Neural cell (in vitro differentiated cells): ENCODE measurements around the gene DSCAML1. TPM values are rescaled to one million over a fixed set of nuclear protein-coding genes. Genes with fewer than 3 reads are reported as not detected.

Source experiments
- H2AFZ ChIP-seq: fragments of 200-600, 300-800 bp; sonication (generic), shearing (Covaris generic); 2 replicates; pipeline ENCODE4 v1.6.0; 2014; ENCODE audit warnings: low read depth, mild to moderate bottlenecking, antibody characterized with exemption, low read length, moderate library complexity
- H3F3A ChIP-seq: fragments of 200-600 bp; shearing (Covaris generic); 2 replicates; pipeline ENCODE4 v1.6.1; 2016; ENCODE audit warnings: mild to moderate bottlenecking, moderate library complexity, mixed read lengths, antibody characterized with exemption, low read length; ENCODE audit not compliant: insufficient read depth, poor library complexity, severe bottlenecking
- H3K27ac ChIP-seq: fragments of 200-600, 300-800 bp; sonication (generic), shearing (Covaris generic); 2 replicates; pipeline ENCODE4 v1.5.1; 2014; ENCODE audit warnings: mild to moderate bottlenecking, low read length, moderate library complexity
- H3K27me3 ChIP-seq: fragments of 300-800, 200-600 bp; sonication (generic), shearing (Covaris generic); 2 replicates; pipeline ENCODE4 v1.6.0; 2014; ENCODE audit warnings: mild to moderate bottlenecking, low read depth, low read length, moderate library complexity; ENCODE audit not compliant: insufficient read depth
- H3K36me3 ChIP-seq: fragments of 300-800, 200-600 bp; sonication (generic), shearing (Covaris generic); 2 replicates; pipeline ENCODE4 v1.5.1; 2014; ENCODE audit warnings: mild to moderate bottlenecking, antibody characterized with exemption, low read length, moderate library complexity; ENCODE audit not compliant: insufficient read depth
- H3K4me2 ChIP-seq: fragments of 300-800, 200-600 bp; sonication (generic), shearing (Covaris generic); 2 replicates; pipeline ENCODE4 v1.6.0; 2014; ENCODE audit warnings: mild to moderate bottlenecking, low read length
- H3K4me3 ChIP-seq: fragments of 300-800, 200-600 bp; sonication (generic), shearing (Covaris generic); 2 replicates; pipeline ENCODE4 v1.5.1; 2014; ENCODE audit warnings: mild to moderate bottlenecking, low read length, moderate library complexity
- H3K79me2 ChIP-seq: fragments of 200-600 bp; shearing (Covaris generic); replicated peaks from 2 replicates; pipeline ENCODE4 v1.6.0; 2014; ENCODE audit warnings: mild to moderate bottlenecking, low read length, moderate library complexity; ENCODE audit not compliant: insufficient read depth
- H3K9ac ChIP-seq: fragments of 300-800, 200-600 bp; sonication (generic), shearing (Covaris generic); 2 replicates; pipeline ENCODE4 v1.6.1; 2016; ENCODE audit warnings: mild to moderate bottlenecking, low read length, mixed read lengths
- H3K9me2 ChIP-seq: fragments of 200-600 bp; shearing (Covaris generic); 2 replicates; pipeline ENCODE4 v1.6.1; 2016; ENCODE audit warnings: mild to moderate bottlenecking, low read length, mixed read lengths; ENCODE audit not compliant: insufficient read depth
- H3K9me3 ChIP-seq: fragments of 200-600, 300-800 bp; sonication (generic), shearing (Covaris generic); 2 replicates; pipeline ENCODE4 v1.6.1; 2016; ENCODE audit warnings: mild to moderate bottlenecking, mixed run types, low read length, moderate library complexity, mixed read lengths
- H4K20me1 ChIP-seq: fragments of 200-600 bp; shearing (Covaris generic); 2 replicates; pipeline ENCODE4 v1.6.1; 2016; ENCODE audit warnings: mild to moderate bottlenecking, mixed run types; ENCODE audit not compliant: insufficient read depth
- EP300 ChIP-seq: fragments of 450-650 bp; conservative IDR thresholded peaks from 2 replicates; pipeline ENCODE4 v1.6.1; 2014; ENCODE audit warnings: antibody characterized with exemption, mild to moderate bottlenecking, moderate library complexity; ENCODE audit not compliant: poor library complexity, severe bottlenecking
- EZH2 ChIP-seq: fragments of 200-600, 300-800 bp; shearing (Covaris generic), sonication (generic); IDR thresholded peaks from 2 replicates; pipeline ENCODE4 v1.6.1; 2014; ENCODE audit warnings: antibody characterized with exemption, low read length, borderline replicate concordance, mild to moderate bottlenecking; ENCODE audit not compliant: insufficient read depth, poor library complexity, severe bottlenecking
- MXI1 ChIP-seq: fragments of 450-650 bp; conservative IDR thresholded peaks from 2 replicates; pipeline ENCODE4 v1.6.1; 2014; ENCODE audit warnings: antibody characterized with exemption, mild to moderate bottlenecking; ENCODE audit not compliant: poor library complexity, severe bottlenecking
- POLR2AphosphoS5 ChIP-seq: IDR thresholded peaks from 2 replicates; pipeline ENCODE4 v1.6.1; 2012
- RAD21 ChIP-seq: fragments of 450-650 bp; conservative IDR thresholded peaks from 2 replicates; pipeline ENCODE4 v1.6.1; 2014; ENCODE audit warnings: antibody characterized with exemption, mild to moderate bottlenecking, moderate library complexity
- SMC3 ChIP-seq: fragments of 450-650 bp; conservative IDR thresholded peaks from 2 replicates; pipeline ENCODE4 v1.6.1; 2014; ENCODE audit warnings: antibody characterized with exemption, mild to moderate bottlenecking, moderate library complexity; ENCODE audit not compliant: poor library complexity
- TAF1 ChIP-seq: IDR thresholded peaks from 2 replicates; pipeline ENCODE4 v1.6.1; 2012; ENCODE audit warnings: low read depth
- polyA plus RNA-seq: library from polyadenylated mRNA; depleted of rRNA; stranded (reverse); fragments of >200 nt; gene quantifications from 2 replicates; pipeline ENCODE4 v1.2.3, GENCODE V29; 2014
- TF ChIP-seq, protein P1 (sequence below): fragments of 450-650 bp; IDR thresholded peaks from 2 replicates; pipeline ENCODE4 v1.5.1; 2014; ENCODE audit warnings: antibody characterized with exemption, mild to moderate bottlenecking, moderate library complexity; ENCODE audit not compliant: poor library complexity, severe bottlenecking
- TF ChIP-seq, protein P2 (sequence below): IDR thresholded peaks from 2 replicates; pipeline ENCODE4 v1.6.1; 2012; ENCODE audit warnings: borderline replicate concordance

Gene DSCAML1
- polyA plus RNA-seq, 1 donor from 2014 or later: 1.3 TPM

- Histone ChIP-seq H3K79me2 (no peaks in the 10 kb centered on the region), H3K9me2 (no peaks in the 10 kb centered on the region)
Measured at GRCh38 chr11:117603932-117604331, 193.1 kb downstream of the DSCAML1 start.

GRCh38 chr11:117601006-117601708 is 195.9 kb downstream of the DSCAML1 start:
- H3K79me2 ChIP-seq: no peaks in the 10 kb centered on the region
- H3K27ac ChIP-seq: no peak overlapping the region
- H3K36me3 ChIP-seq: no peaks in the 10 kb centered on the region
- H3K4me2 ChIP-seq: no peak overlapping the region
- H3K9me2 ChIP-seq: no peaks in the 10 kb centered on the region
- no peak overlapping the region for H2AFZ ChIP-seq
- no peaks in the 10 kb centered on the region for H3F3A ChIP-seq
- no peak overlapping the region for H3K4me3 ChIP-seq
- H4K20me1 ChIP-seq: no peaks in the 10 kb centered on the region
- TF ChIP-seq, protein P1, sequence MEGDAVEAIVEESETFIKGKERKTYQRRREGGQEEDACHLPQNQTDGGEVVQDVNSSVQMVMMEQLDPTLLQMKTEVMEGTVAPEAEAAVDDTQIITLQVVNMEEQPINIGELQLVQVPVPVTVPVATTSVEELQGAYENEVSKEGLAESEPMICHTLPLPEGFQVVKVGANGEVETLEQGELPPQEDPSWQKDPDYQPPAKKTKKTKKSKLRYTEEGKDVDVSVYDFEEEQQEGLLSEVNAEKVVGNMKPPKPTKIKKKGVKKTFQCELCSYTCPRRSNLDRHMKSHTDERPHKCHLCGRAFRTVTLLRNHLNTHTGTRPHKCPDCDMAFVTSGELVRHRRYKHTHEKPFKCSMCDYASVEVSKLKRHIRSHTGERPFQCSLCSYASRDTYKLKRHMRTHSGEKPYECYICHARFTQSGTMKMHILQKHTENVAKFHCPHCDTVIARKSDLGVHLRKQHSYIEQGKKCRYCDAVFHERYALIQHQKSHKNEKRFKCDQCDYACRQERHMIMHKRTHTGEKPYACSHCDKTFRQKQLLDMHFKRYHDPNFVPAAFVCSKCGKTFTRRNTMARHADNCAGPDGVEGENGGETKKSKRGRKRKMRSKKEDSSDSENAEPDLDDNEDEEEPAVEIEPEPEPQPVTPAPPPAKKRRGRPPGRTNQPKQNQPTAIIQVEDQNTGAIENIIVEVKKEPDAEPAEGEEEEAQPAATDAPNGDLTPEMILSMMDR: no peak
- TF ChIP-seq, protein P2, sequence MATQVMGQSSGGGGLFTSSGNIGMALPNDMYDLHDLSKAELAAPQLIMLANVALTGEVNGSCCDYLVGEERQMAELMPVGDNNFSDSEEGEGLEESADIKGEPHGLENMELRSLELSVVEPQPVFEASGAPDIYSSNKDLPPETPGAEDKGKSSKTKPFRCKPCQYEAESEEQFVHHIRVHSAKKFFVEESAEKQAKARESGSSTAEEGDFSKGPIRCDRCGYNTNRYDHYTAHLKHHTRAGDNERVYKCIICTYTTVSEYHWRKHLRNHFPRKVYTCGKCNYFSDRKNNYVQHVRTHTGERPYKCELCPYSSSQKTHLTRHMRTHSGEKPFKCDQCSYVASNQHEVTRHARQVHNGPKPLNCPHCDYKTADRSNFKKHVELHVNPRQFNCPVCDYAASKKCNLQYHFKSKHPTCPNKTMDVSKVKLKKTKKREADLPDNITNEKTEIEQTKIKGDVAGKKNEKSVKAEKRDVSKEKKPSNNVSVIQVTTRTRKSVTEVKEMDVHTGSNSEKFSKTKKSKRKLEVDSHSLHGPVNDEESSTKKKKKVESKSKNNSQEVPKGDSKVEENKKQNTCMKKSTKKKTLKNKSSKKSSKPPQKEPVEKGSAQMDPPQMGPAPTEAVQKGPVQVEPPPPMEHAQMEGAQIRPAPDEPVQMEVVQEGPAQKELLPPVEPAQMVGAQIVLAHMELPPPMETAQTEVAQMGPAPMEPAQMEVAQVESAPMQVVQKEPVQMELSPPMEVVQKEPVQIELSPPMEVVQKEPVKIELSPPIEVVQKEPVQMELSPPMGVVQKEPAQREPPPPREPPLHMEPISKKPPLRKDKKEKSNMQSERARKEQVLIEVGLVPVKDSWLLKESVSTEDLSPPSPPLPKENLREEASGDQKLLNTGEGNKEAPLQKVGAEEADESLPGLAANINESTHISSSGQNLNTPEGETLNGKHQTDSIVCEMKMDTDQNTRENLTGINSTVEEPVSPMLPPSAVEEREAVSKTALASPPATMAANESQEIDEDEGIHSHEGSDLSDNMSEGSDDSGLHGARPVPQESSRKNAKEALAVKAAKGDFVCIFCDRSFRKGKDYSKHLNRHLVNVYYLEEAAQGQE: no peak
- TF ChIP-seq EZH2 (no peak), SMC3 (no peak), TAF1 (no peak)
- no peak overlapping the region for H3K9ac ChIP-seq
- no peaks in the 10 kb centered on the region for H3K27me3 ChIP-seq
- H3K9me3 ChIP-seq: no peaks in the 10 kb centered on the region

More at GRCh38 chr11:117603932-117604331, 193.1 kb downstream of the DSCAML1 start:
- Histone ChIP-seq H3K4me2 (no peak overlapping the region), H3K9me3 (no peaks in the 10 kb centered on the region), H4K20me1 (no peaks in the 10 kb centered on the region), H3K36me3 (no peaks in the 10 kb centered on the region), H3K27me3 (no peaks in the 10 kb centered on the region), H3F3A (no peaks in the 10 kb centered on the region), H2AFZ (no peak overlapping the region), H3K9ac (no peak overlapping the region), H3K4me3 (no peak overlapping the region), H3K27ac (no peak overlapping the region)
- TF ChIP-seq, protein P2: no peak
- TF ChIP-seq SMC3 (no peak), MXI1 (no peak), RAD21 (no peak), TAF1 (no peak), POLR2AphosphoS5 (no peak), EP300 (no peak), EZH2 (no peak)
- TF ChIP-seq, protein P1: no peak
